IPS DF 6.9 (cell line): ENCODE results near the gene PDE2A.

Experiments
- DNase-seq: peaks from one replicate; pipeline ENCODE4 v3.0.0-alpha.2; 2013; ENCODE audit warnings: low read depth, low spot score
- H3K27ac ChIP-seq: one replicate; pipeline ENCODE4 v1.5.1; 2013; ENCODE audit warnings: low read length, control low read depth
- H3K27me3 ChIP-seq: 2 replicates; pipeline ENCODE4 v1.6.1; 2013; ENCODE audit warnings: mild to moderate bottlenecking, low read length; ENCODE audit not compliant: control insufficient read depth, insufficient read depth
- H3K36me3 ChIP-seq: 2 replicates; pipeline ENCODE4 v1.6.1; 2013; ENCODE audit warnings: low read length; ENCODE audit not compliant: control insufficient read depth, insufficient read depth
- H3K4me1 ChIP-seq: 2 replicates; pipeline ENCODE4 v1.6.1; 2013; ENCODE audit warnings: low read length; ENCODE audit not compliant: control insufficient read depth, insufficient read depth
- H3K4me3 ChIP-seq: 2 replicates; pipeline ENCODE4 v1.5.1; 2013; ENCODE audit warnings: mild to moderate bottlenecking, low read length
- H3K9me3 ChIP-seq: 2 replicates; pipeline ENCODE4 v1.6.1; 2013; ENCODE audit warnings: low read length, inconsistent platforms; ENCODE audit not compliant: control insufficient read depth, insufficient read depth
- WGBS: extraction: QIAGEN DNeasy Blood & Tissue Kit; methylation state at CpG from one replicate; pipeline ENCODE4 v1.1.7; 2013; ENCODE audit warnings: mixed read lengths, missing lambda C conversion rate; ENCODE audit not compliant: insufficient read length, insufficient coverage; 5-methylcytosine and 5-hydroxymethylcytosine counted together

PDE2A gene

GRCh38 chr11:72528121-72528520, 146.1 kb downstream of the PDE2A start:
- no peaks in the 10 kb centered on the region for H3K9me3 ChIP-seq
- no peaks in the 10 kb centered on the region for H3K36me3 ChIP-seq
- DNase-seq: no peak
- H3K27me3 ChIP-seq: no peaks in the 10 kb centered on the region
- no peak overlapping the region for H3K4me3 ChIP-seq
- no peak overlapping the region for H3K27ac ChIP-seq
- H3K4me1 ChIP-seq: no peaks in the 10 kb centered on the region
- no CpG with 5 or more reads among the region's 3 CpGs for WGBS
